Left lung (tissue), 14 donors: ENCODE measurements around the gene MAPK9. TPM values are rescaled to one million over a fixed set of nuclear protein-coding genes. Genes with fewer than 3 reads are reported as not detected.

Experiments used
- ATAC-seq: fragments of 200-7000 bp; cut with Tn5 transposase; one replicate; pipeline ENCODE4 v1.9.1; 2020; ENCODE audit warnings: moderate library complexity
- DNase-seq, 4 donors: peaks; one replicate each; pipeline ENCODE4 v3.0.0-alpha.2; 2013 to 2020
- H3K27ac ChIP-seq, 2 donors: fragments of 200-600 bp; sonication (generic) in 1 of 2; one replicate each; pipeline versions ENCODE4 v1.5.0 to v1.8.0; 2020 to 2021
- H3K27me3 ChIP-seq, 2 donors: fragments of 200-600 bp; sonication (generic) in 1 of 2; one replicate each; pipeline versions ENCODE4 v1.5.0 to v1.8.0; 2020 to 2021
- H3K36me3 ChIP-seq, 2 donors: fragments of 200-600 bp; sonication (generic) in 1 of 2; one replicate each; pipeline versions ENCODE4 v1.5.0 to v1.8.0; 2020 to 2021
- H3K4me1 ChIP-seq, 2 donors: fragments of 200-600 bp; one replicate each; pipeline ENCODE4 v1.8.0; 2021
- H3K4me3 ChIP-seq, 2 donors: fragments of 200-600 bp; sonication (generic) in 1 of 2; one replicate each; pipeline versions ENCODE4 v1.5.0 to v1.8.0; 2020 to 2021; ENCODE audit warnings: mild to moderate bottlenecking in 1 of 2
- H3K9me3 ChIP-seq, 2 donors: fragments of 200-600 bp; sonication (generic) in 1 of 2; one replicate each; pipeline versions ENCODE4 v1.5.0 to v1.8.0; 2020 to 2021
- intact Hi-C, 2 donors: fragments of 100-400 bp; cut with DNase I; formaldehyde crosslinking; loops; one replicate each; pipeline versions ENCODE4 v1.11.2 to v1.14.2; 2022
- long read RNA-seq, 12 donors: library from polyadenylated mRNA in 2 of 12; unstranded in 2 of 12; transcript quantifications; one replicate each; pipeline ENCODE4 v2.0.0 and lab custom pipeline, GENCODE V29; 2019 to 2026
- polyA plus RNA-seq, 6 donors: library from polyadenylated mRNA; unstranded; fragments of 120-200 nt; gene quantifications; one replicate each; pipeline ENCODE4 v1.2.1, GENCODE V29; 2013; ENCODE audit not compliant: insufficient read length in 6 of 6
- total RNA-seq, 2 donors: library from RNA; stranded (reverse); fragmentation: NEBNext Ultra II Directional; extraction: Animal tissue kit (Norgen Biotek cat#: 25700); gene quantifications; one replicate each; pipeline ENCODE4 v1.2.1, GENCODE V29; 2021
- TF ChIP-seq, protein P1 (sequence below), 2 donors: fragments of 200-600 bp; sonication (generic) in 1 of 2; IDR thresholded peaks; one replicate each; pipeline versions ENCODE4 v1.5.0 to v1.8.0; 2021; ENCODE audit warnings: antibody characterized with exemption in 2 of 2
- donor health status: DM: no; HTN: yes; CAD: no.
- donor health status: DM: no; HTN: no; CAD: no.

The MAPK9 gene
- total RNA-seq = 10 to 100 TPM; 42.4 to 44.9 TPM
- 10 to 100 TPM; 36.2 to 42.5 (median 37.9) TPM for polyA plus RNA-seq
- long read RNA-seq, donor 1, full-length matches to known transcripts = 4 of 9 reads
- long read RNA-seq, donor 1, partial matches to known transcripts = 5 of 9 reads
- long read RNA-seq, donor 1, other reads (novel, unspliced or antisense) = 0 of 9 reads
- long read RNA-seq, donor 2, full-length matches to known transcripts = 3 of 12 reads
- long read RNA-seq, donor 2, partial matches to known transcripts = 9 of 12 reads
- long read RNA-seq, donor 2, other reads (novel, unspliced or antisense) = 0 of 12 reads
- long read RNA-seq, donor 3, full-length matches to known transcripts = 2 of 2 reads
- long read RNA-seq, donor 3, partial matches to known transcripts = 0 of 2 reads
- long read RNA-seq, donor 3, other reads (novel, unspliced or antisense) = 0 of 2 reads
- long read RNA-seq, donor 4, partial matches to known transcripts = 1 of 1 reads
- long read RNA-seq, donor 4, other reads (novel, unspliced or antisense) = 0 of 1 reads
- long read RNA-seq, donor 5, full-length matches to known transcripts = 2 of 2 reads
- long read RNA-seq, donor 5, partial matches to known transcripts = 0 of 2 reads
- long read RNA-seq, donor 5, other reads (novel, unspliced or antisense) = 0 of 2 reads
- long read RNA-seq, donor 6, full-length matches to known transcripts = 3 of 8 reads
- long read RNA-seq, donor 6, partial matches to known transcripts = 5 of 8 reads
- long read RNA-seq, donor 6, other reads (novel, unspliced or antisense) = 0 of 8 reads
- long read RNA-seq, donor 7, full-length matches to known transcripts = 6 of 6 reads
- long read RNA-seq, donor 7, partial matches to known transcripts = 0 of 6 reads
- long read RNA-seq, donor 7, other reads (novel, unspliced or antisense) = 0 of 6 reads
- long read RNA-seq, donor 8, full-length matches to known transcripts = 2 of 2 reads
- long read RNA-seq, donor 8, partial matches to known transcripts = 0 of 2 reads
- long read RNA-seq, donor 8, other reads (novel, unspliced or antisense) = 0 of 2 reads
- long read RNA-seq, donor 9 = 0 reads
- long read RNA-seq, donor 10, partial matches to known transcripts = 0 of 1 reads
- long read RNA-seq, donor 10, other reads (novel, unspliced or antisense) = 1 of 1 reads
- long read RNA-seq, donor 11, full-length matches to known transcripts = 12 of 12 reads
- long read RNA-seq, donor 11, partial matches to known transcripts = 0 of 12 reads
- long read RNA-seq, donor 11, other reads (novel, unspliced or antisense) = 0 of 12 reads
- long read RNA-seq, donor 12 = 0 reads

DNA sequence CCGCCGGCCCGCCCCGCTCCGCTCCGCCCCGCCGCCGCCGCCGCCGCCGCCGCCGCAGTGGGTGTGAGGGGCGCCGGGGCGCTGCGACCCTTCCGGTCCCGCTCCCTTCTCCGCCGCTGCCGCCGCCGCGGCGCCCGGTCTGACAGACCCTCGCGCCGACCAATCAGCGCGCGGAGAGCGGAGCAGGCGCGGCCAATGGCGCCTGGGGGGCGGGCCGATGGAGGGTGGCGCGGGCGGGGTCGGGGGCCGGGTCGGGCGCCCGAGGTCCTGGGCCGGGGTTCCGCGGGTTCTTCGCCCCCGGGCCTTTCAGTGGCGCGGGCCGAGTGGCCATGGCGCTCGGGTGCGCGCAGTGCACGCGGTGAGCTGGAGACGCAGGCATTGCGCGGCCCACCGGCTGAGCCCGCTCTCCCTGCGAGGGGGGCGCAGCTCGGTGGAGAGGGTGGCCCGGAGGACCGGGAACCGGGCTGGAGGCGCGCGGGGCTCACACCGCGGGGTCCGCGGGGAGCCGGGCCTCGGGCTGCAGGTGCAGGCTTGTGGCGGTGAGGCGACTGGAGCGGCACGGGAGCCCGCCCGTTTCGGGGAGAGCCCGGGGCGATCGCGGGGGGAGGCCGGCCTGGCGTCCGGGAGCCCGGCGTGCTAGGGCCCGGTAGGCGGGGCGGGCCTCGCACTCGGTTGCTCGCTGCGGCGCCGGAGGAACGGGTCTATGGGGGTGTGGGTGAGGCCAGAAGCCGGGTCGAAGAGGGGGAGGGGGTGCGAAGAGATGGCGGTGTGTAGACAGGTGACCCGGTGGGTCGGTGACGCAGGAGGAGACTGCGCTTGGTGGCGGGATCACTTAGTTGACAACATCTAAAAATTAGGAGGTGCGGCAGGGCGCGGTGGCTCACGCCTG, at the start of gene MAPK9:
TSS of gene MAPK9 (minus strand) at position 141 of the 889 bp plus-strand sequence. CDS start 11,522 bp downstream, outside the sequence.
- TF ChIP-seq, protein P1, sequence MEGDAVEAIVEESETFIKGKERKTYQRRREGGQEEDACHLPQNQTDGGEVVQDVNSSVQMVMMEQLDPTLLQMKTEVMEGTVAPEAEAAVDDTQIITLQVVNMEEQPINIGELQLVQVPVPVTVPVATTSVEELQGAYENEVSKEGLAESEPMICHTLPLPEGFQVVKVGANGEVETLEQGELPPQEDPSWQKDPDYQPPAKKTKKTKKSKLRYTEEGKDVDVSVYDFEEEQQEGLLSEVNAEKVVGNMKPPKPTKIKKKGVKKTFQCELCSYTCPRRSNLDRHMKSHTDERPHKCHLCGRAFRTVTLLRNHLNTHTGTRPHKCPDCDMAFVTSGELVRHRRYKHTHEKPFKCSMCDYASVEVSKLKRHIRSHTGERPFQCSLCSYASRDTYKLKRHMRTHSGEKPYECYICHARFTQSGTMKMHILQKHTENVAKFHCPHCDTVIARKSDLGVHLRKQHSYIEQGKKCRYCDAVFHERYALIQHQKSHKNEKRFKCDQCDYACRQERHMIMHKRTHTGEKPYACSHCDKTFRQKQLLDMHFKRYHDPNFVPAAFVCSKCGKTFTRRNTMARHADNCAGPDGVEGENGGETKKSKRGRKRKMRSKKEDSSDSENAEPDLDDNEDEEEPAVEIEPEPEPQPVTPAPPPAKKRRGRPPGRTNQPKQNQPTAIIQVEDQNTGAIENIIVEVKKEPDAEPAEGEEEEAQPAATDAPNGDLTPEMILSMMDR (IDR thresholded peaks at IDR 0.05) = no peak
- ATAC-seq (peak; percentile 86), DNase-seq (peak; percentile 81 to 93 (median 88))
- Histone ChIP-seq H3K36me3 (no peaks in the 10 kb centered on the region), H3K4me3 (peak within 1 kb of the TSS; percentile 96 to 98), H3K27ac (peak within 1 kb of the TSS; percentile 84 to 91), H3K4me1 (peaks cover 16 to 33% of the 10 kb centered on the region in 2 donors), H3K9me3 (no peaks in the 10 kb centered on the region), H3K27me3 (no peaks in the 10 kb centered on the region)
- intact Hi-C loops = loop anchor here in 1 of 2 donors (5.0 kb wide), 1 partner anchor 175 kb away; no protein-coding TSS in a partner anchor

DNA sequence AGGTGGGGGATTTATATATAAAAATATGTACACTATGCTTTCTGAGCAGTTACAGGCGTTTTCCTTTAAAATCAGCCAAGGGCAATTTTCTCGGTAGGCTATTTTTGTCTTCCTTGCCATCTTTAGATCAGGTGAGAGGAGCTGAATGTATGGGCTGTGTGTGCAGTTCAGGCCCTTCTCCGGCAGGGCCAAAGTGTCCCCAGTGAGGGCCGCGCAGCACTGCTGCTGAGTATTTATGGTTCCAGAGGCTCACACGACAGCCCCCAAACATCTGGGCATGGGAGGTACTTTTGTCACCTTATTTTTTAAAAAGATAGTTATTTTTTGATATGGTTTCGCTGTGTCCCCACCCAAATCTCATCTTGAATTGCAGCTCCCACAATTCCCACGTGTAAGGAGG, 49.7 kb upstream of the MAPK9 start:
- H3K36me3 ChIP-seq = no peaks in the 10 kb centered on the region
- no peak overlapping the region for H3K4me3 ChIP-seq
- H3K27me3 ChIP-seq = peaks cover 0 to 7% of the 10 kb centered on the region in 2 donors
- TF ChIP-seq, protein P1 (IDR thresholded peaks at IDR 0.05) = no peak
- H3K27ac ChIP-seq = no peak overlapping the region
- no peaks in the 10 kb centered on the region for H3K9me3 ChIP-seq
- DNase-seq (peak in 1 of 4 donors; percentile 17), ATAC-seq (no peak)
- intact Hi-C loops = no loop called here
- H3K4me1 ChIP-seq = peaks cover 4 to 5% of the 10 kb centered on the region in 2 donors

DNA sequence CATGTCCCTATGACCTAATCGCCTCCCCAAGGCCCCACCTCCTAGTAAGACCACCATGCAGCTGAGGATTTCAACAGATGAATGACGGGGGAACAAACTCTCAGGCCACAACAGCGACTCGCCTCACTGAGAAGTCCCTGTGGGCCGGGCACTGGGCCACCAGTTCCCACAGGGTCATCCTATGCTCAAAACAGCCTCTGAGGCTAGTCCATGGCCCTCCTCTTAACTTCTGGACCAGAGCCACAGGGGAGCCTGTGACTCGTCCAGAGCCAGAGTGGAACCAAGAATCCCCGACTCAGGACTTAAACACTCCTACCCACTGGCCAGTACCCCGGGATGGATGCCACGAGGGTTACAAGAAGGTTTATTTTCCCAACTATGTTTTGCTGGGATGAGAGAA, 49.0 kb upstream of the MAPK9 start:
- Histone ChIP-seq H3K27ac (no peak overlapping the region), H3K4me3 (no peak overlapping the region), H3K9me3 (no peaks in the 10 kb centered on the region), H3K4me1 (peaks cover 4 to 5% of the 10 kb centered on the region in 2 donors), H3K27me3 (peaks cover 0 to 7% of the 10 kb centered on the region in 2 donors), H3K36me3 (peaks cover 0 to 2% of the 10 kb centered on the region in 2 donors)
- intact Hi-C loops = no loop called here
- TF ChIP-seq, protein P1 (IDR thresholded peaks at IDR 0.05) = no peak
- ATAC-seq (no peak), DNase-seq (peak in 2 of 4 donors; percentile 25 to 34)

DNA sequence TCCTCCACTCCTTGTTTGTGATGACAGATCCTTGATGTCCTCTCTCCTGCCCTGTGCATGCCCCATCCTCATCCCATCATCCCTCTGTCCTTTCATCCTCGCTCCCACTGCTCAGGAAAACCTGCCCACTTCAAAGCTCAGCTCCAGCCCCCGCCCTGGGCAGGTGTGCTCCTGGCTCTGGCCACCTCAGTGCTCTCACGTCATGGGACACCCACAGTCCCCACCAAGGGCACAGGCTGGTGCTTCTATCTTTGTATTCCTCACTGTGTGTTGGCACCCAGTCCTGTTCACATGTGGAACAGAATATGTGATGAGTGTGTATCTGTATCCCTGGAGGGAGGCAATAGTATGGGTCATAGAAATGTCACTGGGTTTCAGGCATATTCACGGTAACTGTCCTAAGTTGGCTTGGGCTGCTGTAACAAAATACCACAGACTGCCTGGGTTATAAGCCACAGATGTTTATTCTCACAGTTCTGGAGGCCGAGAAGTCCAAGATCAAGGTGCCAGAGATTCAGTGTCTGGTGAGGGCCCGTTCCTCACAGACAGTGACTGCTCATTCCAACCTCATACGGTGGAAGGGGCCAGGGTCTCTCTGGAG, 47.8 kb upstream of the MAPK9 start:
- intact Hi-C loops = no loop called here
- H3K36me3 ChIP-seq = peaks cover 0 to 13% of the 10 kb centered on the region in 2 donors
- peaks cover 4 to 5% of the 10 kb centered on the region in 2 donors for H3K4me1 ChIP-seq
- peaks cover 0 to 7% of the 10 kb centered on the region in 2 donors for H3K27me3 ChIP-seq
- DNase-seq (peak in 1 of 4 donors; percentile 42), ATAC-seq (no peak)
- TF ChIP-seq, protein P1 (IDR thresholded peaks at IDR 0.05) = no peak
- no peak overlapping the region for H3K4me3 ChIP-seq
- no peaks in the 10 kb centered on the region for H3K9me3 ChIP-seq
- H3K27ac ChIP-seq = no peak overlapping the region
